HepG2 (cell line): ENCODE data around the gene TBL3. TPM values are rescaled to one million over a fixed set of nuclear protein-coding genes. Genes with fewer than 3 reads are reported as not detected.

Experiments used
- CBFB ChIP-seq: sonication (generic); formaldehyde crosslinking; IDR thresholded peaks from 2 replicates; pipeline ENCODE4 v1.4.0; 2020; ENCODE audit warnings: missing genetic modification reagents
- FOXC1 ChIP-seq: sonication (generic); formaldehyde crosslinking; IDR thresholded peaks from 2 replicates; pipeline ENCODE4 v1.8.0; 2022; ENCODE audit warnings: mild to moderate bottlenecking, missing genetic modification reagents, borderline replicate concordance
- GPN1 ChIP-seq: sonication (generic); formaldehyde crosslinking; IDR thresholded peaks from 2 replicates; pipeline ENCODE4 v1.5.1; 2020; ENCODE audit warnings: missing genetic modification reagents, borderline replicate concordance
- HMGXB4 ChIP-seq, 2 experiments: sonication (generic) in 1 of 2; formaldehyde crosslinking in 1 of 2; IDR thresholded peaks; 2 replicates each; pipeline versions ENCODE4 v1.4.0 to v1.6.1; 2018 to 2020; ENCODE audit warnings: missing genetic modification reagents in 2 of 2, borderline replicate concordance in 1 of 2, low read depth in 1 of 2, mild to moderate bottlenecking in 1 of 2, missing biosample characterization in 1 of 2
- HOXA5 ChIP-seq: sonication (generic); formaldehyde crosslinking; IDR thresholded peaks from 2 replicates; pipeline ENCODE4 v1.4.0; 2020; ENCODE audit warnings: missing genetic modification reagents
- LCORL ChIP-seq, 2 experiments: fragments of 450-650 bp in 1 of 2; sonication (generic) in 1 of 2; formaldehyde crosslinking in 1 of 2; IDR thresholded peaks; 2 replicates each; pipeline versions ENCODE4 v1.5.0 to v1.6.1; 2017 to 2020; ENCODE audit warnings: antibody characterized with exemption in 1 of 2, missing genetic modification reagents in 1 of 2
- MEIS1 ChIP-seq: sonication (generic); formaldehyde crosslinking; IDR thresholded peaks from 2 replicates; pipeline ENCODE4 v1.9.0; 2021; ENCODE audit warnings: mild to moderate bottlenecking, missing genetic modification reagents, moderate library complexity, borderline replicate concordance
- MTA1 ChIP-seq: sonication (generic); formaldehyde crosslinking; IDR thresholded peaks from 2 replicates; pipeline ENCODE4 v1.4.0; 2020; ENCODE audit warnings: missing genetic modification reagents, mild to moderate bottlenecking, borderline replicate concordance
- MYNN ChIP-seq: sonication (generic); formaldehyde crosslinking; IDR thresholded peaks from 2 replicates; pipeline ENCODE4 v1.4.0; 2020; ENCODE audit warnings: mild to moderate bottlenecking, low read depth, missing genetic modification reagents
- NR2C2 ChIP-seq: sonication (generic); formaldehyde crosslinking; IDR thresholded peaks from 2 replicates; pipeline ENCODE4 v1.4.0; 2020; ENCODE audit warnings: missing genetic modification reagents, mild to moderate bottlenecking, moderate library complexity, borderline replicate concordance
- REL ChIP-seq: sonication (generic); formaldehyde crosslinking; conservative IDR thresholded peaks from 2 replicates; pipeline ENCODE4 v1.8.0; 2022; ENCODE audit warnings: mild to moderate bottlenecking, missing genetic modification reagents, moderate library complexity
- SALL1 ChIP-seq: sonication (generic); formaldehyde crosslinking; IDR thresholded peaks from 2 replicates; pipeline ENCODE4 v1.8.0; 2022; ENCODE audit warnings: mild to moderate bottlenecking, missing genetic modification reagents
- ZNF331 ChIP-seq: sonication (generic); formaldehyde crosslinking; IDR thresholded peaks from 2 replicates; pipeline ENCODE4 v1.4.0; 2020; ENCODE audit warnings: missing genetic modification reagents
- ZNF569 ChIP-seq: sonication (generic); formaldehyde crosslinking; IDR thresholded peaks from 2 replicates; pipeline ENCODE4 v1.5.0; 2020; ENCODE audit warnings: mild to moderate bottlenecking, missing genetic modification reagents, moderate library complexity, borderline replicate concordance
- polyA plus RNA-seq, 8 experiments: library from polyadenylated mRNA; depleted of rRNA in 3 of 8; stranded (reverse) in 7 of 8; unstranded in 1 of 8; fragments of >200 nt; fragmentation: Illumina TruSeq in 4 of 8; extraction: Trizol in 4 of 8; gene quantifications; 2 replicates each; pipeline versions ENCODE4 v1.2.1 to v1.2.3, GENCODE V29; 2011 to 2016; ENCODE audit warnings: low read depth in 4 of 8, missing spikeins in 1 of 8, mixed read lengths in 1 of 8; ENCODE audit not compliant: insufficient read depth in 1 of 8
- total RNA-seq, 5 experiments: library from RNA; depleted of rRNA; stranded (reverse); fragments of >200 nt; fragmentation: Illumina TruSeq; extraction: Trizol; gene quantifications; 2 replicates each; pipeline ENCODE4 v1.2.3, GENCODE V29; 2016; ENCODE audit warnings: low read depth in 1 of 5
- TF ChIP-seq, protein P1 (sequence below): sonication (generic); formaldehyde crosslinking; conservative IDR thresholded peaks from 2 replicates; pipeline ENCODE4 v1.4.0; 2020; ENCODE audit warnings: missing genetic modification reagents
- TF ChIP-seq, protein P2 (sequence below): sonication (generic); formaldehyde crosslinking; IDR thresholded peaks from 2 replicates; pipeline ENCODE4 v1.5.0; 2020; ENCODE audit warnings: missing genetic modification reagents

The TBL3 gene
- total and polyA plus RNA-seq, 2 of the 13 experiments (the other 11 are each of a cell fraction or from before 2014, with no cell fraction given), result 16.8 to 38.0 TPM

- TF ChIP-seq MEIS1 (CRISPR knock-in tag) (0 out of 2 replicates have a peak, but pooled peaks have one; percentile 64), MYNN (CRISPR knock-in tag) (no peak), HMGXB4 (CRISPR knock-in tag; IDR thresholded peaks at IDR 0.05; ENCODE audit: borderline replicate concordance in 1 of 2, low read depth in 1 of 2) (0 out of 4 replicates have a peak, but pooled peaks of 1 of the 2 experiments have one; percentile 3), NR2C2 (CRISPR knock-in tag) (peak; percentile 80), LCORL (IDR thresholded peaks at IDR 0.05) (no peak), LCORL (CRISPR knock-in tag; IDR thresholded peaks at IDR 0.05) (peak; percentile 54; the same call in 1 of the 2 replicates), REL (no peak), CBFB (CRISPR knock-in tag) (no peak), SALL1 (CRISPR knock-in tag) (peak; percentile 36; the same call in 1 of the 2 replicates), ZNF569 (CRISPR knock-in tag) (no peak), GPN1 (no peak), ZNF331 (CRISPR knock-in tag) (no peak), HOXA5 (CRISPR knock-in tag) (no peak), MTA1 (CRISPR knock-in tag) (peak; percentile 70; the same call in 1 of the 2 replicates), FOXC1 (CRISPR knock-in tag) (peak; percentile 54; the same call in 1 of the 2 replicates)
- TF ChIP-seq, protein P1, sequence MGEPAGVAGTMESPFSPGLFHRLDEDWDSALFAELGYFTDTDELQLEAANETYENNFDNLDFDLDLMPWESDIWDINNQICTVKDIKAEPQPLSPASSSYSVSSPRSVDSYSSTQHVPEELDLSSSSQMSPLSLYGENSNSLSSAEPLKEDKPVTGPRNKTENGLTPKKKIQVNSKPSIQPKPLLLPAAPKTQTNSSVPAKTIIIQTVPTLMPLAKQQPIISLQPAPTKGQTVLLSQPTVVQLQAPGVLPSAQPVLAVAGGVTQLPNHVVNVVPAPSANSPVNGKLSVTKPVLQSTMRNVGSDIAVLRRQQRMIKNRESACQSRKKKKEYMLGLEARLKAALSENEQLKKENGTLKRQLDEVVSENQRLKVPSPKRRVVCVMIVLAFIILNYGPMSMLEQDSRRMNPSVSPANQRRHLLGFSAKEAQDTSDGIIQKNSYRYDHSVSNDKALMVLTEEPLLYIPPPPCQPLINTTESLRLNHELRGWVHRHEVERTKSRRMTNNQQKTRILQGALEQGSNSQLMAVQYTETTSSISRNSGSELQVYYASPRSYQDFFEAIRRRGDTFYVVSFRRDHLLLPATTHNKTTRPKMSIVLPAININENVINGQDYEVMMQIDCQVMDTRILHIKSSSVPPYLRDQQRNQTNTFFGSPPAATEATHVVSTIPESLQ (CRISPR knock-in tag), result no peak
- TF ChIP-seq, protein P2, sequence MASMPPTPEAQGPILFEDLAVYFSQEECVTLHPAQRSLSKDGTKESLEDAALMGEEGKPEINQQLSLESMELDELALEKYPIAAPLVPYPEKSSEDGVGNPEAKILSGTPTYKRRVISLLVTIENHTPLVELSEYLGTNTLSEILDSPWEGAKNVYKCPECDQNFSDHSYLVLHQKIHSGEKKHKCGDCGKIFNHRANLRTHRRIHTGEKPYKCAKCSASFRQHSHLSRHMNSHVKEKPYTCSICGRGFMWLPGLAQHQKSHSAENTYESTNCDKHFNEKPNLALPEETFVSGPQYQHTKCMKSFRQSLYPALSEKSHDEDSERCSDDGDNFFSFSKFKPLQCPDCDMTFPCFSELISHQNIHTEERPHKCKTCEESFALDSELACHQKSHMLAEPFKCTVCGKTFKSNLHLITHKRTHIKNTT (CRISPR knock-in tag), result no peak
These were observed 12.7 kb downstream of the TBL3 start (continued) for GRCh38 chr16:1984347-1985225.
